Activated T-helper 1 cell treated with Interleukin-2 at 50 U/mL for 16 hours (primary cell): ENCODE measurements around the gene SLC25A44.
"Not testable (repeated sequence)": the region's sequence is repeated elsewhere in the genome, so short reads cannot be mapped to it uniquely, and the experiment has no call there.

Experiments
- DNase-seq: peaks from one replicate; pipeline ENCODE4 v3.0.0-alpha.2; 2020; ENCODE audit warnings: low read depth

The SLC25A44 gene

GRCh38 chr1:156163712-156164111 lies 30.2 kb upstream of the SLC25A44 start:
- no peak for DNase-seq

GRCh38 chr1:156164125-156164831 lies 29.6 kb upstream of the SLC25A44 start:
- no peak for DNase-seq

DNA sequence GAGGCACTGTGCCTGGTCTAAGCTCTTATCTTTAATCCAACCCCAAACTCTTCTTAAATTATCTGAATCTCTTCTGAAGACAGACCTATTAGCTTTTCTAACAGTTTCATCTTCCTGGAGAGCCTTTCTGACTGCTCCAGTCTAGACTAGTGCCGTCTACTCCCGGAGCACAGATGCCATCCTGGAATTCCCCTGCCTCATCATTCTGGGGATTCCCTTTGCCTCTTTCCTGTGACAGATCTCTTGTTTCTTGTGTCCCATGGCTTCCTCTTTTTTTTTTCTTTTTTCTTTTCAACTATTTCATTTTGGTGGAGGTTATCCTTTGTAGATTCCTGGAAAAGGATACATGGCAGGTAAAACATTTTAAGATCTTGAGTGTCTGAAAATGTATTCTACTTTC lies 28.8 kb upstream of the SLC25A44 start:
- DNase-seq: no peak

GRCh38 chr1:156167536-156167935 lies 26.4 kb upstream of the SLC25A44 start:
- no peak for DNase-seq

- DNase-seq: no peak
These were observed 21.0 kb upstream of the SLC25A44 start for GRCh38 chr1:156172696-156173470.

DNA sequence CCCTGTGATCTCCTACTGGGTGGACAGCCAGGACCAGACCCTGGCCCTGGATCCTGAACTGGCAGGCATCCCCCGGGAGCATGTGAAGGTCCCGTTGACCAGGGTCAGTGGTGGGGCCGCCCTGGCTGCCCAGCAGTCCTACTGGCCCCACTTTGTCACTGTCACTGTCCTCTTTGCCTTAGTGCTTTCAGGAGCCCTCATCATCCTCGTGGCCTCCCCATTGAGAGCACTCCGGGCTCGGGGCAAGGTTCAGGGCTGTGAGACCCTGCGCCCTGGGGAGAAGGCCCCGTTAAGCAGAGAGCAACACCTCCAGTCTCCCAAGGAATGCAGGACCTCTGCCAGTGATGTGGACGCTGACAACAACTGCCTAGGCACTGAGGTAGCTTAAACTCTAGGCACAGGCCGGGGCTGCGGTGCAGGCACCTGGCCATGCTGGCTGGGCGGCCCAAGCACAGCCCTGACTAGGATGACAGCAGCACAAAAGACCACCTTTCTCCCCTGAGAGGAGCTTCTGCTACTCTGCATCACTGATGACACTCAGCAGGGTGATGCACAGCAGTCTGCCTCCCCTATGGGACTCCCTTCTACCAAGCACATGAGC lies 17.2 kb upstream of the SLC25A44 start:
- no peak for DNase-seq

DNA sequence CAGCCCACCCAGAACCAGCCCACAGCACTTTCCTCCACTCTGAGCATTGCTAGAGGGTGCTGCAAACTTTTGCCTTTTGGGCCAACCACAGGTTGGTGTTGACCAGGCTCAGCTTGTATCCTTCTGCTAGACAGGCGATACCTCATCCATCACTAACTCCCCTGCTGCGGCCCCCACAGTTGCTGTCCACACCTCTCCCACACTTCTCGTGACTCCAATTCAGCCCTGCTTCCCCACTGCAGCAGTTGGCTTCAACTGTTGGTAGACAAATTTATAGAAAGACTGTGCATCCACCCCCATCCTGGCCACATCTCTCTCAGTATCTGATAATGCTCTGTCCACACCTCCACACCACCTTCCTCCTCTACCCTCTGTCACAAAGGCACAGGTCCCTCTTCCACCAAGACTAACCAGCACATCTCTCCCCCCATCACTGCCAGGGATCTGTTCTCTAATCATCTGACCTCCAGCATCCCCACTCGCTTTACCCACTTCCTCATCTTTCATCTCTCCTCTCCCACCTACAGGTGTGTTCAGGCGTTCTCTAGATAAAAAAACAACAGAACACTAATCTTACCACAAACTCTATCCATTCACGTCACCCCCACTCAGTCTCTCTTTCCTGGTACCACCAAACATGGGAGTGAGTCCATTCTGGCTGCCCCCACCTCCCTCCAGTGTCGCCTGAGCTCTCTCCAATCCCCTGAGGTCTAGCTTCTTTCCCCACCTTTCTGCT lies 15.8 kb upstream of the SLC25A44 start:
- DNase-seq: no peak

DNA sequence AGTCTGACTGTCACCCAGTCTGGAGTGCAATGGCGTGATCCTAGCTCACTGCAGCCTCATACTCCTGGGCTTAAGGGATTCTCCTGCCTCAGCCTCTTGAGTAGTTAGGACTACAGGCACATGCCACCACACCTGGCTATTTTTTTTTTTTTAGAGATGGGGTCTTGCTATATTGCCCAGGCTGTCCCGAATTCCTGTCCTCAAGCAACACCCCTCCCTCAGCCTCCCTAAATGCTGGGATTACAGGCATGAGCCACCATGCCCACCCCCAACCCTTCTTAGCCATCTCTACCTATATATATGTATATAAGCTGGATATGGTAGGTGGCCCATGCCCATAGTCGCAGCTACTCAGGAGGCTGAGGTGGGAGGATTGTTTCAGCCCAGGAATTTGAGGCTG lies 13.4 kb upstream of the SLC25A44 start:
- DNase-seq: no peak

- DNase-seq: not testable (repeated sequence)
These were observed 12.4 kb upstream of the SLC25A44 start for GRCh38 chr1:156181391-156181924.

DNA sequence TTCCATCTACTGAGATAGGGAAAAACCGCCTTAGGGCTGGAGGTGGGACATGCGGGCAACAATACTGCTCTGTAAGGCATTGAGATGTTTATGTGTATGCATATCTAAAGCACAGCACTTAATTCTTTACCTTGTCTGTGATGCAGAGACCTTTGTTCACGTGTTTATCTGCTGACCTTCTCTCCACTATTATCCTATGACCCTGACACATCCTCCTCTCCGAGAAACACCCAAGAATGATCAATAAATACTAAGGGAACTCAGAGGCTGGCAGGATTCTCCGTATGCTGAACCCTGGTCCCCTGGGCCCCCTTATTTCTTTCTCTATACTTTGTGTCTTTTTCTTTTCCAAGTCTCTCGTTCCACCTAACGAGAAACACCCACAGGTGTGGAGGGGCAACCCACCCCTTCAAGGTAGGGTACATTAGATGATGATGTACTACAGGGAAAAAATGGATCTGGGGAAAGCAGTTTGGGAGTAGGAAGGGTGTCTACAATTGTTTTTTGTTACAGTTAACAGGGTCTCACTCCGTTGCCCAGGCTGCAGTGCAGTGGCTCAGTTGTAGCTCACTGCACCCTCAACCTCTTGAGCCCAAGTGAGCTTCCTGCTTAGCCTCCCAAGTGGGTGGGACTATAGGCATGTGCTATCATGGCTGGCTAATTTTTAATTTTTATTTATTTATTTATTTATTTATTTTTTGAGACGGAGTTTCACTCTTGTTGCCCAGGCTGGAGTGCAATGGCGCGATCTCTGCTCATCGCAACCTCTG lies 11.7 kb upstream of the SLC25A44 start:
- not testable (repeated sequence) for DNase-seq

- not testable (repeated sequence) for DNase-seq
These were observed 7.3 kb upstream of the SLC25A44 start for GRCh38 chr1:156186347-156187177.

- not testable (repeated sequence) for DNase-seq
These were observed 3.6 kb upstream of the SLC25A44 start for GRCh38 chr1:156190265-156190664.

DNA sequence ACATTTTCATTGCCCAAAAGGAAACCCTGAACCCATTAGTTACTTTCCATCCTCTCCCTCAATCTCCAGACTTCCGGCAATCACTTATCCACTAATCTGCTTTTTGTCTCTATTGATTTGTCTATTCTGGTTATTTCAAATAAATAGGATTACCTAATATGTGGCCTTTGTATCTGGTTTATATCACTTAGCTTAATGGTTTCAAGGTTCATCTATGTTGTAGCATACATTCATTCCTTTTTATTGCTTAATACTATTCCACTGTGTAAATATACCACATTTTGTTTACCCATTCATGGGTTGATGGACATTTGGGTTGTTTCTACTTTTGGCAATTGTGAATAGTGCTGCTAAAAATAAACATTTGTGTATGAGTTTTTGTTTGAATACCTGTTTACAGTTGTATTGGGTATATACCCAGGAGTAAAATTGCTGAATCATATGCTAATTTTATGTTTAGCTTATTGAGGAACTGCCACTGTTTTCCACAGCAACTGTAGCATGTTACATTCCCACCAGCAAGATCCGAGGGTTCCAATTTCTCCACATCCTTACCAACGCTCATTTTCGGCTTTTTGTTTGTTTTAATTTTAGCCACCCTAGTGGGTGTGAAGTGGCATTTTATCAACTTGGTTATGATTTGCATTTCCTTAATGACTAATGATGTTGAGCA lies 2.5 kb upstream of the SLC25A44 start:
- no peak for DNase-seq

DNA sequence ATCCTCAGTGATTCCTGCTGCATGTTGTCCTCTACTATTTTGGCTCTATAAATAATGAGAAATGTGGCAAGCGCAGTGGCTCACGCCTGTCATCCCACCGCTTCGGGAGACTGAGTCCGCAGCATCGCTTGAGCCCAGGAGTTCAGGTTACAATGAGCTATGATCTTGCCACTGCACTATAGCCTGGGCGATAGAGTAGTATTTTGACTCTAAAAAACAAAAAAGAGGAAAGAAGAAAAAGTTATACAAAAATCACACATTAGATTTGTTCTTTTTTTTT lies 756 bp upstream of the SLC25A44 start:
- DNase-seq: no peak

GRCh38 chr1:156194300-156194652 lies 372 bp downstream of the SLC25A44 start:
- DNase-seq: no peak

DNA sequence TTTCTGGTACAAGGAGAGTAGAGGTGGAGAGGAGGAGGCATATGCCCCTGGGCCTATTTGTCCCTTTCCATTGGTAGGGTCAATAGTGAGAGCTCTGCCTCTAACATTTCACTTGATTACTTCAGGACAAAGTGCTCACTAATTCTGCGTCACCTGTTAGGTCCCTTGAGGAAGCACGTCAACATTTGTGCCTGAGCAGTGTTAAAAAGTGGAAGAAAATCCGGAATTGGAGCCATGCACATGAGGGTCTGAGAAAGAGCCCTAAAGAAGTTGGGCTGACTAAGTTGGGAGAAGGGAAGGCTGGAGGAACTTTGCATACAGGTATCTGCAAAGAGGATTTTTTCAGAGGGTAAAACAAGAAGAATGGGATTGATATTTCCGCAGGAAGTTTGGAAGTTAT lies 1.9 kb downstream of the SLC25A44 start:
- DNase-seq: no peak

DNA sequence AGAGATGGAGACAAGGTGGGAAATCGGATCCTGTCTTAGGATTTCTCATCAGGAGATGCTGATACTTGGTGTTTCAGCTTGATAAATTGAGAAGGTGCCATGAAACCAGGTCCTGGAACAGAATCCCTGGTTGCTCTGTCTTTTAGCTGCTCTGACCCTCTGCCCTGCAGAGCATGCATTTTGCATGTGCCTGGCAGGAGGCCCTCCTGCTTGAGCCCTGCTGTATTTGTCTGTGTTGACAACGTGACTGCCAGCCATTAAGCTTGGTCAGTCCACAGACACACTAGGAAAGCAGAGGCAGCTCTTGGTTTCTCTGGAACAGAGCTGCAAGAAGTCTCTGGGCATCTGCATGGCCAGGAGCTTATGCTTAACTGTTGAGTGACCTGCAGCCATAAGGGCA lies 2.5 kb downstream of the SLC25A44 start:
- no peak for DNase-seq

GRCh38 chr1:156198831-156199349 lies 5.0 kb downstream of the SLC25A44 start:
- no peak for DNase-seq

- no peak for DNase-seq
These were observed 6.1 kb downstream of the SLC25A44 start for GRCh38 chr1:156200044-156200443.

DNA sequence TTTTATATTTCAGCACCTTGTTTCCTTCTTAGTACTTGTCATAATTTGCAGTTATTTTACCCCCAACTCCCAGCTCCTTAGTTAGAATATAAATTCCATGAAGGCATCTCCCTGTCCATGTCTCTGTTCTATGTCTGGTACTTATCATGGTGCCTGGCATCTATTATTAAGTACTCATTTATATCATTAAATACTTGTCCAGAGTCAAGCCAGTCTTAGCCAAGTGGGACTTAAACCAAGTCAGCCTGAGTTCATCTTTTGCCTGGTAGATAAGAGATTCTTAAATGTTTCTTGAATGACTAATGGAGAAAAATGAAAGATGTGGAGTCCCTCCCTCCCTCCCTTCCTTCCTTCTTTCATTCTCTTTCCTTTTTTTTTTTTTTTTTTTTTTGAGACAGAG lies 9.4 kb downstream of the SLC25A44 start:
- DNase-seq: no peak
